Glutamatergic neuron (in vitro differentiated cells): Measurements from ENCODE around the gene SCPEP1. TPM values are rescaled to one million over a fixed set of nuclear protein-coding genes. Genes with fewer than 3 reads are reported as not detected.

Experiments used
- DNase-seq: peaks from one replicate; pipeline ENCODE4 v3.0.0; 2022
- H3K27ac Mint-ChIP-seq: one replicate; pipeline ENCODE4 v1.8.0; 2020; ENCODE audit warnings: mild to moderate bottlenecking, mixed read lengths, inconsistent platforms; ENCODE audit not compliant: unreplicated experiment
- H3K27me3 Mint-ChIP-seq: one replicate; pipeline ENCODE4 v1.8.0; 2020; ENCODE audit warnings: mild to moderate bottlenecking, moderate library complexity, mixed read lengths, inconsistent platforms; ENCODE audit not compliant: unreplicated experiment
- H3K36me3 Mint-ChIP-seq: one replicate; pipeline ENCODE4 v1.8.0; 2020; ENCODE audit warnings: mild to moderate bottlenecking, mixed read lengths, inconsistent platforms; ENCODE audit not compliant: unreplicated experiment
- H3K4me1 Mint-ChIP-seq: one replicate; pipeline ENCODE4 v1.8.0; 2020; ENCODE audit warnings: mild to moderate bottlenecking, low read depth, mixed read lengths, inconsistent platforms; ENCODE audit not compliant: unreplicated experiment
- H3K4me3 Mint-ChIP-seq: one replicate; pipeline ENCODE4 v1.8.0; 2020; ENCODE audit warnings: mild to moderate bottlenecking, mixed read lengths, inconsistent platforms; ENCODE audit not compliant: unreplicated experiment
- H3K9me3 Mint-ChIP-seq: one replicate; pipeline ENCODE4 v1.8.0; 2020; ENCODE audit warnings: mild to moderate bottlenecking, moderate library complexity, mixed read lengths, inconsistent platforms; ENCODE audit not compliant: unreplicated experiment
- CTCF ChIP-seq: fragments of 200-600 bp; sonication (generic); IDR thresholded peaks from one replicate; pipeline ENCODE4 v1.5.0; 2021; ENCODE audit not compliant: partially characterized antibody, unreplicated experiment
- total RNA-seq: library from RNA; stranded (reverse); fragmentation: NEBNext Ultra II Directional; extraction: Animal tissue kit (Norgen Biotek cat#: 25700); gene quantifications from one replicate; pipeline ENCODE4 v1.2.1, GENCODE V29; 2021; ENCODE audit not compliant: unreplicated experiment

Gene SCPEP1
- total RNA-seq, 1 donor from 2014 or later = 46.9 TPM

- Mint-ChIP-seq H3K36me3 (peaks cover 6% of the 10 kb centered on the region), H3K27me3 (peaks cover 2% of the 10 kb centered on the region), H3K27ac (no peak overlapping the region), H3K4me1 (peaks cover 7% of the 10 kb centered on the region), H3K9me3 (peaks cover 2% of the 10 kb centered on the region), H3K4me3 (no peak overlapping the region)
- no peak for TF ChIP-seq CTCF
- no peak for DNase-seq
Observed at GRCh38 chr17:56982312-56982711, 4.4 kb downstream of the SCPEP1 start.

- Mint-ChIP-seq H3K36me3 (peaks cover 6% of the 10 kb centered on the region), H3K4me3 (no peak overlapping the region), H3K4me1 (peaks cover 7% of the 10 kb centered on the region), H3K27me3 (no peaks in the 10 kb centered on the region), H3K9me3 (peaks cover 2% of the 10 kb centered on the region), H3K27ac (no peak overlapping the region)
- no peak for DNase-seq
- TF ChIP-seq CTCF = no peak
Observed at GRCh38 chr17:56983366-56983765, 5.4 kb downstream of the SCPEP1 start.

DNA sequence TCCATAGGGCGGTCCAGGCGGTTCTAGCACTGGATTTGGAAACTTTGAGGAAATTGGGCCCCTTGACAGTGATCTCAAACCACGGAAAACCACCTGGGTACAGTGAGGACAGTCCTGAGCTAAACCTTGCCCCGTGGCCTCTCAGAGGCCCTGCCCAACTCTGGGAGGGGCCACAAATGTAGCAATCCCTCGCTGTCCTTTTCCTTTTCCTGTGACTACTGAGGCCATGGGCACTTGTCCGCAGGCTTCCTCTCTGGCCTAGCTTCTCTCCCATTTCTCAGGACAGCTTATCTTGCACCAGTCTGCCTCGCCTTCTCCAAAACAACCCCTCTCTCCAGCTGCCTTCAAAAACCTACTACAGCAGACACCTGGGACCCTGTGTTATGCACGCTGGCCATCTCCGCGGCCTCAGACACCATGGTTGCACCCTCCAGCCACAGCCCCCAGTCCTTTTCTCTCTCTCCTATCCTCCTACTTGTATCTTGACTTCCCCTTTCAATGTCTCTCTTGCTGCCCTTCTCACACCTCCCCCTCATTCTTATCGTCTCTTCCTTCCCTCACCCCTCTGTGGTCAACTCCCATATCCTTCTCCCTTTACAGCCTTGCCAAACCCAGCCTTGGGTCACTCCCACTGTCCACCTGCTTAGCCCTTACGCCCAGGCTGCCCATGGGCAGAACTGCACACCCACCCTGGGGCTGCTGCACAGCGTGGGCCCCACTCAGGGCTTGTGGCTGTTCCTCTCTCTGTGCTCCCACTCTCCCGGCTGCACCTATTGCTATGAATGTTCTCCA lies 7.6 kb downstream of the SCPEP1 start:
- TF ChIP-seq CTCF = no peak
- H3K27ac Mint-ChIP-seq = no peak overlapping the region
- H3K27me3 Mint-ChIP-seq = no peaks in the 10 kb centered on the region
- no peak overlapping the region for H3K4me3 Mint-ChIP-seq
- no peaks in the 10 kb centered on the region for H3K4me1 Mint-ChIP-seq
- DNase-seq = no peak
- H3K36me3 Mint-ChIP-seq = peaks cover 6% of the 10 kb centered on the region
- peaks cover 2% of the 10 kb centered on the region for H3K9me3 Mint-ChIP-seq

DNA sequence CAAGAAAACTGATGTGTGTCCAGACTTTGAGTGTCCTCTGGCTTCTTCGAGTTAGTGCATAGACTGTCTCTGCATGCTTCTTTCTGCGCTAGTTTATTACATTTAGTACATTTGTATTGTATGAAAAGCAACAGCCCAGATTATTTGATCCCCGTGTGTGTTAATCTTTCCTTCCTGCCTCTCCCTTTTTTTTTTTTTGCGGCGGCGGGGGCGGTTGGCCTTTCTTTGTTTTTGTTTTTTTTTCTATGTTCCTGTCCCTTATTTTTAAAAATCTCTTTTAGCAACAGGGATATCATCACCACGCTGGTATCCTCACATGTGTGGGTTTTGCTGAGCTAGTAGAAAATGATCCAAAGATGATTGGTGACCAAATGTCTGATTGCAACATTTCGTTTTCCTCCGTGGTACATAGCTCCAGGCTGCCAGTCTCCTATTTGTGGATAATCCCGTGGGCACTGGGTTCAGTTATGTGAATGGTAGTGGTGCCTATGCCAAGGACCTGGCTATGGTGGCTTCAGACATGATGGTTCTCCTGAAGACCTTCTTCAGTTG lies 9.4 kb downstream of the SCPEP1 start:
- DNase-seq = no peak
- Mint-ChIP-seq H3K27me3 (no peaks in the 10 kb centered on the region), H3K27ac (no peak overlapping the region), H3K4me3 (no peak overlapping the region), H3K36me3 (peaks cover 6% of the 10 kb centered on the region), H3K9me3 (peaks cover 3% of the 10 kb centered on the region), H3K4me1 (no peaks in the 10 kb centered on the region)
- no peak for TF ChIP-seq CTCF

- Mint-ChIP-seq H3K27me3 (no peaks in the 10 kb centered on the region), H3K27ac (no peak overlapping the region), H3K9me3 (peaks cover 3% of the 10 kb centered on the region), H3K36me3 (peaks cover 4% of the 10 kb centered on the region), H3K4me1 (no peaks in the 10 kb centered on the region), H3K4me3 (no peak overlapping the region)
- DNase-seq = no peak
- no peak for TF ChIP-seq CTCF
Observed at GRCh38 chr17:56988901-56989572, 11.1 kb downstream of the SCPEP1 start.
